NB4 (cell line): Measurements from ENCODE around the gene EFCAB14.

Experiments used
- CTCF ChIP-seq: IDR thresholded peaks from one replicate; pipeline ENCODE4 v1.5.1; 2012; ENCODE audit warnings: low read depth, low read length
- TF ChIP-seq, protein P1 (sequence below): IDR thresholded peaks from 2 replicates; pipeline ENCODE4 v1.6.1; 2011; ENCODE audit warnings: low read depth, low read length

DNA sequence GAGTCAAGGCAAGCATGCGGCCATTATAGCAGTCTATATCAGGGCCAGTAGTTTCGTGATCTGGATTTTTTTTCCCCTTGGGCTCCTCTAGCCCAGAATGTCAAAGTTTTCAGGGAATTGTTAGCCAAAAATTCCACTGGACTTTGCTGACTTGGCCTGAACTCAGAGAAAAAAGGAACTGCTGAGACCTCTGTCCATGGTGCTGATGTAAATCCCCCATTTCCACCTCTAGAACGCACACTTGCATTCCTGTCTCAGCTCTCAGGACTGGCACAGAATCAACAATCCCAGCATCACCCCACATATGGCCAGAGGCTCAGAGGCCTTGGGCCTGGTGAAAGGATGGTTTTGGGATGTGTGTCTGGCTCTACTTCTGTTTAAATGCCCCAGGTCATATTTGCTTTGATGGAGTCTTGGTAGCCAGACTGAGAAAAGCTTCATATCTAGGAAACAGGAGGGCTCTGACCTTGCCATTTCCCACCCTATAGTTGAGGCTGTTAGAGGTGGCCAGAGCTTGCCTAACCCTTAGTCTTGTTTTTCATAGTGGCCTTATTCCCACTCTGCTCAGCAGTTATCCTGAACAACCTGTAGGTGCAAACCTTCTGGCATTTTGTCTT, 16.9 kb upstream of the EFCAB14 start:
- peak; percentile 26 for TF ChIP-seq CTCF
- TF ChIP-seq, protein P1, sequence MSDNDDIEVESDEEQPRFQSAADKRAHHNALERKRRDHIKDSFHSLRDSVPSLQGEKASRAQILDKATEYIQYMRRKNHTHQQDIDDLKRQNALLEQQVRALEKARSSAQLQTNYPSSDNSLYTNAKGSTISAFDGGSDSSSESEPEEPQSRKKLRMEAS: no peak
